GM19467 (cell line): Measurements from ENCODE around the gene SPTBN5.

Experiments used
- ATAC-seq: cut with Tn5 transposase; IDR thresholded peaks from one replicate; pipeline ENCODE4 v1.9.1; 2021; ENCODE audit warnings: mild to moderate bottlenecking, moderate library complexity; ENCODE audit not compliant: unreplicated experiment

SPTBN5 gene

GRCh38 chr15:41827290-41827879 is 66.5 kb downstream of the SPTBN5 start:
- no peak for ATAC-seq

- no peak for ATAC-seq
These were observed 68.0 kb downstream of the SPTBN5 start for GRCh38 chr15:41825572-41826535.

- no peak for ATAC-seq
These were observed 68.7 kb downstream of the SPTBN5 start for GRCh38 chr15:41825145-41825544.

GRCh38 chr15:41824062-41824745 is 69.6 kb downstream of the SPTBN5 start:
- ATAC-seq = no peak

GRCh38 chr15:41823502-41823901 is 70.4 kb downstream of the SPTBN5 start:
- no peak for ATAC-seq

- ATAC-seq = no peak
These were observed 70.9 kb downstream of the SPTBN5 start for GRCh38 chr15:41822957-41823356.

- ATAC-seq = no peak
These were observed 71.4 kb downstream of the SPTBN5 start for GRCh38 chr15:41822471-41822870.

- no peak for ATAC-seq
These were observed 72.0 kb downstream of the SPTBN5 start for GRCh38 chr15:41821831-41822230.

GRCh38 chr15:41820791-41821423 is 72.9 kb downstream of the SPTBN5 start:
- ATAC-seq = no peak

GRCh38 chr15:41819455-41820050 is 74.3 kb downstream of the SPTBN5 start:
- ATAC-seq = no peak

GRCh38 chr15:41817781-41818180 is 76.1 kb downstream of the SPTBN5 start:
- ATAC-seq = no peak

- ATAC-seq = no peak
These were observed 76.5 kb downstream of the SPTBN5 start for GRCh38 chr15:41817327-41817726.

- ATAC-seq = no peak
These were observed 77.1 kb downstream of the SPTBN5 start for GRCh38 chr15:41816788-41817187.

GRCh38 chr15:41814534-41814933 is 79.3 kb downstream of the SPTBN5 start:
- no peak for ATAC-seq

- no peak for ATAC-seq
These were observed 80.4 kb downstream of the SPTBN5 start for GRCh38 chr15:41813426-41813825.

GRCh38 chr15:41812820-41813375 is 81.0 kb downstream of the SPTBN5 start:
- no peak for ATAC-seq

- ATAC-seq = no peak
These were observed 82.2 kb downstream of the SPTBN5 start for GRCh38 chr15:41811432-41812195.

- ATAC-seq = no peak
These were observed 83.0 kb downstream of the SPTBN5 start for GRCh38 chr15:41810651-41811431.
